ENCODE measurements around the gene SLC1A5. TPM values are rescaled to one million over a fixed set of nuclear protein-coding genes. Genes with fewer than 3 reads are reported as not detected.

Gene SLC1A5
- total RNA-seq, 4 donors from 2014 or later = 19.8 to 104 (median 91.4) TPM

GRCh38 chr19:46787331-46788261 is 798 bp downstream of the SLC1A5 start:
- intact Hi-C loops (cut with DNase I; ENCODE audit: low total_unique reads) = no loop called here
- DNase-seq = peak; percentile 62
- in situ Hi-C loops (cut with MboI; ENCODE audit: low pct_ligation_motif_present in 1 of 4, low pct_unique_long_range_greater_than_20kb in 1 of 4, low sequenced_read_pairs in 3 of 4) = no loop called here
- Histone ChIP-seq H3K4me3 (peak overlapping the region; percentile 36 to 87 (median 80)), H3K27ac (peak overlapping the region; percentile 93 to 96 (median 95)), H3K9me3 (no peaks in the 10 kb centered on the region), H3K36me3 (peaks cover 0 to 5% (median 2%) of the 10 kb centered on the region in 4 donors), H3K27me3 (no peaks in the 10 kb centered on the region), H3K4me1 (peaks cover 2 to 39% (median 30%) of the 10 kb centered on the region in 4 donors)
- 1% methylated on average over 47 of the region's 80 CpGs; no CpG with 5 or more reads in 1 of the 2 donors for WGBS, 2 donors (ENCODE audit: low coverage in 1 of 2)
- TF ChIP-seq EP300 (IDR thresholded peaks at IDR 0.05; ENCODE audit: low read depth) = no peak
- no peak for TF ChIP-seq CTCF (IDR thresholded peaks at IDR 0.05)
- TF ChIP-seq POLR2A (IDR thresholded peaks at IDR 0.05) = peak; percentile 45
- TF ChIP-seq POLR2AphosphoS5 (IDR thresholded peaks at IDR 0.05) = peak; percentile 16 to 57 (median 20)

- Histone ChIP-seq H3K9me3 (no peaks in the 10 kb centered on the region), H3K4me1 (peaks cover 2 to 39% (median 30%) of the 10 kb centered on the region in 4 donors), H3K27ac (peak overlapping the region; percentile 93 to 96 (median 95)), H3K27me3 (no peaks in the 10 kb centered on the region), H3K4me3 (peak overlapping the region; percentile 36 to 87 (median 80)), H3K36me3 (peaks cover 0 to 9% (median 4%) of the 10 kb centered on the region in 4 donors)
- no peak for DNase-seq
- intact Hi-C loops (cut with DNase I; ENCODE audit: low total_unique reads) = no loop called here
- 4 to 10% methylated on average over 3 to 5 of the region's 5 CpGs for WGBS, 2 donors (ENCODE audit: low coverage in 1 of 2)
- in situ Hi-C loops (cut with MboI; ENCODE audit: low pct_ligation_motif_present in 1 of 4, low pct_unique_long_range_greater_than_20kb in 1 of 4, low sequenced_read_pairs in 3 of 4) = no loop called here
- no peak for TF ChIP-seq POLR2A (IDR thresholded peaks at IDR 0.05)
- TF ChIP-seq POLR2AphosphoS5 (IDR thresholded peaks at IDR 0.05) = no peak
- no peak for TF ChIP-seq EP300 (IDR thresholded peaks at IDR 0.05; ENCODE audit: low read depth)
- TF ChIP-seq CTCF (IDR thresholded peaks at IDR 0.05) = no peak
These were observed 1.4 kb downstream of the SLC1A5 start for GRCh38 chr19:46787040-46787330.

- WGBS, 2 donors (ENCODE audit: low coverage in 1 of 2) = 10% methylated on average over 20 of the region's 20 CpGs; no CpG with 5 or more reads in 1 of the 2 donors
- H3K4me1 ChIP-seq = peaks cover 2 to 39% (median 30%) of the 10 kb centered on the region in 4 donors
- peak overlapping the region; percentile 36 to 87 (median 80) for H3K4me3 ChIP-seq
- no peaks in the 10 kb centered on the region for H3K9me3 ChIP-seq
- in situ Hi-C loops (cut with MboI; ENCODE audit: low pct_ligation_motif_present in 1 of 4, low pct_unique_long_range_greater_than_20kb in 1 of 4, low sequenced_read_pairs in 3 of 4) = no loop called here
- H3K27me3 ChIP-seq = no peaks in the 10 kb centered on the region
- intact Hi-C loops (cut with DNase I; ENCODE audit: low total_unique reads) = no loop called here
- H3K36me3 ChIP-seq = peaks cover 0 to 14% (median 4%) of the 10 kb centered on the region in 4 donors
- DNase-seq = peak; percentile 79
- H3K27ac ChIP-seq = peak overlapping the region; percentile 93 to 96 (median 95)
- TF ChIP-seq POLR2A (IDR thresholded peaks at IDR 0.05) = peak; percentile 72
- peak; percentile 71 to 88 (median 77) for TF ChIP-seq POLR2AphosphoS5 (IDR thresholded peaks at IDR 0.05)
- no peak for TF ChIP-seq CTCF (IDR thresholded peaks at IDR 0.05)
- TF ChIP-seq EP300 (IDR thresholded peaks at IDR 0.05; ENCODE audit: low read depth) = peak; percentile 36
These were observed 2.0 kb downstream of the SLC1A5 start for GRCh38 chr19:46786236-46787039.

- TF ChIP-seq POLR2A (IDR thresholded peaks at IDR 0.05) (no peak), CTCF (IDR thresholded peaks at IDR 0.05) (no peak), EP300 (IDR thresholded peaks at IDR 0.05; ENCODE audit: low read depth) (no peak), POLR2AphosphoS5 (IDR thresholded peaks at IDR 0.05) (no peak)
- Histone ChIP-seq H3K27me3 (no peaks in the 10 kb centered on the region), H3K9me3 (no peaks in the 10 kb centered on the region), H3K4me3 (peak overlapping the region; percentile 36 to 87 (median 80)), H3K36me3 (peaks cover 0 to 17% (median 5%) of the 10 kb centered on the region in 4 donors), H3K4me1 (peaks cover 2 to 39% (median 30%) of the 10 kb centered on the region in 4 donors), H3K27ac (peak overlapping the region; percentile 93 to 96 (median 95))
- no peak for DNase-seq
- 30% methylated on average over 4 of the region's 4 CpGs; no CpG with 5 or more reads in 1 of the 2 donors for WGBS, 2 donors (ENCODE audit: low coverage in 1 of 2)
- in situ Hi-C loops (cut with MboI; ENCODE audit: low pct_ligation_motif_present in 1 of 4, low pct_unique_long_range_greater_than_20kb in 1 of 4, low sequenced_read_pairs in 3 of 4) (no loop called here), intact Hi-C loops (cut with DNase I; ENCODE audit: low total_unique reads) (no loop called here)
These were observed 2.5 kb downstream of the SLC1A5 start for GRCh38 chr19:46785980-46786235.
